Heart left ventricle (tissue), 16 donors: ENCODE data around the gene ABLIM1. TPM values are rescaled to one million over a fixed set of nuclear protein-coding genes. Genes with fewer than 3 reads are reported as not detected.

ENCODE experiments used
- ATAC-seq, 4 donors: fragments of 200-7000 bp; cut with Tn5 transposase; one replicate each; pipeline ENCODE4 v1.9.1; 2020 to 2022; ENCODE audit warnings: moderate library complexity in 4 of 4, mild to moderate bottlenecking in 3 of 4, moderate number of reproducible peaks in 1 of 4
- DNase-seq, 5 donors: peaks; one replicate each; pipeline ENCODE4 v3.0.0-alpha.2; 2020
- H3K27ac ChIP-seq, 12 donors: fragments of 200-600 bp; sonication (generic) in 4 of 12; one replicate each; pipeline versions ENCODE4 v1.5.0 to v1.8.0; 2016 to 2022; ENCODE audit warnings: mild to moderate bottlenecking in 2 of 12
- H3K27me3 ChIP-seq, 9 donors: fragments of 200-600 bp; sonication (generic) in 2 of 9; one replicate each; pipeline versions ENCODE4 v1.5.1 to v1.8.0; 2016 to 2022; ENCODE audit warnings: mild to moderate bottlenecking in 3 of 9
- H3K36me3 ChIP-seq, 9 donors: fragments of 200-600 bp; sonication (generic) in 2 of 9; one replicate each; pipeline versions ENCODE4 v1.5.0 to v1.8.0; 2018 to 2022; ENCODE audit warnings: mild to moderate bottlenecking in 2 of 9
- H3K4me1 ChIP-seq, 12 donors: fragments of 200-600 bp; sonication (generic) in 4 of 12; one replicate each; pipeline versions ENCODE4 v1.5.0 to v1.8.0; 2016 to 2022; ENCODE audit warnings: mild to moderate bottlenecking in 3 of 12
- H3K4me3 ChIP-seq, 12 donors: fragments of 200-600 bp; sonication (generic) in 4 of 12; one replicate each; pipeline versions ENCODE4 v1.5.0 to v1.8.0; 2017 to 2022; ENCODE audit warnings: mild to moderate bottlenecking in 9 of 12, moderate library complexity in 4 of 12
- H3K9me3 ChIP-seq, 12 donors: fragments of 200-600 bp; sonication (generic) in 4 of 12; one replicate each; pipeline versions ENCODE4 v1.5.0 to v1.8.0; 2016 to 2022; ENCODE audit warnings: mild to moderate bottlenecking in 1 of 12
- CTCF ChIP-seq, 12 donors: fragments of 200-600 bp; sonication (generic) in 4 of 12; IDR thresholded peaks; one replicate each; pipeline versions ENCODE4 v1.5.0 to v1.8.0; 2018 to 2022; ENCODE audit warnings: antibody characterized with exemption in 12 of 12, mild to moderate bottlenecking in 5 of 12
- POLR2A ChIP-seq, 2 donors: fragments of 450-650 bp; IDR thresholded peaks; one replicate each; pipeline ENCODE4 v1.6.1; 2017; ENCODE audit warnings: antibody characterized with exemption in 2 of 2, mild to moderate bottlenecking in 2 of 2, moderate library complexity in 2 of 2
- WGBS, 4 donors: extraction: QIAGEN DNeasy Blood & Tissue Kit in 2 of 4; methylation state at CpG; one replicate each; pipeline versions ENCODE4 v1.1.5 to v1.1.7; 2013 to 2018; 5-methylcytosine and 5-hydroxymethylcytosine counted together
- intact Hi-C, 10 donors: fragments of 100-400 bp; cut with DNase I; formaldehyde crosslinking; loops; one replicate each; pipeline versions ENCODE4 v1.11.1 to v1.14.2; 2022
- polyA plus RNA-seq, 2 donors: library from polyadenylated mRNA; stranded (reverse); fragments of 200-250 nt; gene quantifications; one replicate each; pipeline ENCODE4 v1.2.3, GENCODE V29; 2013
- total RNA-seq, 9 donors: library from RNA; depleted of rRNA in 2 of 9; stranded (reverse); fragments of >200 nt in 2 of 9; fragmentation: NEBNext Ultra II Directional in 3 of 9; extraction: Animal tissue kit (Norgen Biotek cat#: 25700) in 3 of 9; gene quantifications; one replicate each; pipeline versions ENCODE4 v1.1.0 to v1.2.4, GENCODE V29; 2016 to 2023
- donor health status: ischemic (EF 13 %, LVEDD 7.1; RV severe dilation, severe dysfunction).
- donor health status: healthy with polysubstance abuse.
- donor health status: DM: no; HTN: yes; CAD: no.
- donor health status: DM: no; HTN: no; CAD: no.
- donor health status: ischemic (EF 25% LVEDD 6.9; RV normal size, moderate dysfunction).
- donor health status: ischemic (EF 25% LVEDD 5.7; RV mildly dilated, moderate dysfunction).
- donor health status: healthy.
- donor health status: DM: yes; HTN: yes; CAD: no.
- donor health status: ischemic (EF 35%, LVEDD 5.7; RV mildly dilated, moderate dysfunction).
- donor health status: nonischemic (EF 11% LVEDD 7.7; RV severe dilation, severe dysfunction).
- donor health status: DM: yes; HTN: yes; CAD: no.
- donor health status: PGD.
- donor health status: ischemic (EF 29% LVEDD 5.4; RV normal size, mild dysfunction).
- donor health status: nonischemic (EF 23%, LVEDD 6.1; RV moderate dilation, normal function).

ABLIM1 gene
- total and polyA plus RNA-seq, 11 donors, result 242 to 713 (median 561) TPM

GRCh38 chr10:114401195-114401791, 256.8 kb downstream of the ABLIM1 start:
- intact Hi-C loops, result loop anchor here in 5 of 10 donors (5.0 to 10.0 kb wide), 5 partner anchors 64 to 99 kb away; no protein-coding TSS in a partner anchor
- TF ChIP-seq CTCF (IDR thresholded peaks at IDR 0.05), result no peak
- no peak for TF ChIP-seq POLR2A (IDR thresholded peaks at IDR 0.05)
- Histone ChIP-seq H3K4me3 (no peak overlapping the region), H3K9me3 (peaks cover 0 to under 1% (median 0%) of the 10 kb centered on the region in 12 donors), H3K4me1 (peaks cover 4 to 78% (median 34%) of the 10 kb centered on the region in 12 donors), H3K27me3 (peaks cover 0 to 39% (median 5%) of the 10 kb centered on the region in 9 donors), H3K27ac (peak overlapping the region in 6 of 12 donors; percentile 15 to 76 (median 55)), H3K36me3 (no peaks in the 10 kb centered on the region)
- 65 to 72% (median 69%) methylated on average over 7 of the region's 7 CpGs for WGBS, 4 donors
- ATAC-seq (peak; percentile 49 to 68 (median 66)), DNase-seq (peak in 4 of 5 donors; percentile 61 to 86 (median 72))

GRCh38 chr10:114400091-114400490, 258.0 kb downstream of the ABLIM1 start:
- no peak overlapping the region for H3K4me3 ChIP-seq
- ATAC-seq (no peak), DNase-seq (peak in 1 of 5 donors; percentile 41)
- peaks cover 0 to 34% (median 5%) of the 10 kb centered on the region in 9 donors for H3K27me3 ChIP-seq
- H3K4me1 ChIP-seq, result peaks cover 4 to 76% (median 34%) of the 10 kb centered on the region in 12 donors
- intact Hi-C loops, result loop anchor here in 5 of 10 donors (5.0 to 10.0 kb wide), 5 partner anchors 63 to 98 kb away; no protein-coding TSS in a partner anchor
- H3K36me3 ChIP-seq, result no peaks in the 10 kb centered on the region
- no peak for TF ChIP-seq POLR2A (IDR thresholded peaks at IDR 0.05)
- TF ChIP-seq CTCF (IDR thresholded peaks at IDR 0.05), result no peak
- 39 to 67% (median 48%) methylated on average over 2 to 3 of the region's 3 CpGs for WGBS, 4 donors
- no peaks in the 10 kb centered on the region for H3K9me3 ChIP-seq
- peak overlapping the region in 8 of 12 donors; percentile 4 to 55 (median 34) for H3K27ac ChIP-seq

GRCh38 chr10:114399576-114399975, 258.5 kb downstream of the ABLIM1 start:
- H3K4me3 ChIP-seq, result no peak overlapping the region
- peak overlapping the region in 8 of 12 donors; percentile 2 to 55 (median 34) for H3K27ac ChIP-seq
- no peaks in the 10 kb centered on the region for H3K36me3 ChIP-seq
- peaks cover 0 to 29% (median 5%) of the 10 kb centered on the region in 9 donors for H3K27me3 ChIP-seq
- DNase-seq (no peak), ATAC-seq (no peak)
- no peak for TF ChIP-seq CTCF (IDR thresholded peaks at IDR 0.05)
- TF ChIP-seq POLR2A (IDR thresholded peaks at IDR 0.05), result no peak
- intact Hi-C loops, result loop anchor here in 1 of 10 donors (5.0 kb wide), 1 partner anchor 67 kb away; no protein-coding TSS in a partner anchor
- H3K4me1 ChIP-seq, result peaks cover 4 to 71% (median 33%) of the 10 kb centered on the region in 12 donors
- 64 to 78% (median 69%) methylated on average over 6 of the region's 6 CpGs for WGBS, 4 donors
- no peaks in the 10 kb centered on the region for H3K9me3 ChIP-seq

GRCh38 chr10:114398587-114399331, 259.3 kb downstream of the ABLIM1 start:
- no peak for TF ChIP-seq CTCF (IDR thresholded peaks at IDR 0.05)
- TF ChIP-seq POLR2A (IDR thresholded peaks at IDR 0.05), result no peak
- Histone ChIP-seq H3K27ac (peak overlapping the region in 5 of 12 donors; percentile 4 to 59 (median 35)), H3K9me3 (no peaks in the 10 kb centered on the region), H3K36me3 (no peaks in the 10 kb centered on the region), H3K27me3 (peaks cover 0 to 21% (median 3%) of the 10 kb centered on the region in 9 donors), H3K4me3 (no peak overlapping the region), H3K4me1 (peaks cover under 1 to 69% (median 27%) of the 10 kb centered on the region in 12 donors)
- intact Hi-C loops, result loop anchor here in 1 of 10 donors (5.0 kb wide), 1 partner anchor 66 kb away; no protein-coding TSS in a partner anchor
- DNase-seq (no peak), ATAC-seq (no peak)
- 86 to 95% (median 88%) methylated on average over 10 of the region's 10 CpGs for WGBS, 4 donors
